Gastroesophageal sphincter (tissue), 3 donors: Measurements from ENCODE around the gene CDC42BPA.

Experiments
- CTCF ChIP-seq, 4 experiments: fragments of 200-600 bp in 2 of 4; fragments of 450-650 bp in 2 of 4; sonication (generic) in 1 of 4; IDR thresholded peaks; one replicate each; pipeline ENCODE4 v1.5.1; 2017 to 2019; ENCODE audit warnings: antibody characterized with exemption in 4 of 4, mild to moderate bottlenecking in 2 of 4, moderate library complexity in 2 of 4
- EP300 ChIP-seq: sonication (generic); formaldehyde crosslinking; IDR thresholded peaks from one replicate; pipeline ENCODE4 v1.6.1; 2017; ENCODE audit warnings: antibody characterized with exemption, mild to moderate bottlenecking
- POLR2A ChIP-seq, 2 donors: fragments of 450-650 bp; IDR thresholded peaks; one replicate each; pipeline ENCODE4 v1.6.1; 2017; ENCODE audit warnings: antibody characterized with exemption in 2 of 2, mild to moderate bottlenecking in 2 of 2, moderate library complexity in 1 of 2
- POLR2AphosphoS5 ChIP-seq: sonication (generic); formaldehyde crosslinking; IDR thresholded peaks from one replicate; pipeline ENCODE4 v1.6.1; 2017; ENCODE audit warnings: antibody characterized with exemption

GRCh38 chr1:227002531-227003049 lies 315.7 kb downstream of the CDC42BPA start:
- TF ChIP-seq CTCF (IDR thresholded peaks at IDR 0.05) (no peak), POLR2A (IDR thresholded peaks at IDR 0.05) (no peak), POLR2AphosphoS5 (no peak), EP300 (no peak)
